ENCODE data around the gene PAX7.
"Not testable (repeated sequence)": the region's sequence is repeated elsewhere in the genome, so short reads cannot be mapped to it uniquely, and the experiment has no call there.

DNA sequence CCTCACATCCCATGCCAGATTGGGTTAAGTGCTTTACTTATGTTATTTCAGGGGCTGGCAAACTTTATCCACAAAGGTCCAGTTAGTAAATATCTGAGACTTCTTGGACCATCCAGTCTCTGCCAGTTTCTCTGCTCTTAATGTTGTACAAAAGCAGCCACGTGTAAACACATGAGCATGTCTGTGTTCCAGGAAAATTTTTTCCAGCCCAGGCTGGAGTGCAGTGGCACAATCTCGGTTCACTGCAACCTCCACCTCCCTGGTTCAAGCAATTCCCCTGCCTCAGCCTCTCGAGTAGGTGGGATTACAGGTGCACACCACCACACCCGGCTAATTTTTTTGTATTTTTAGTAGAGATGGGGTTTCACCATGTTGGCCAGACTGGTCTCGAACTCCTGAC is 136.9 kb downstream of the PAX7 start:
- TF ChIP-seq, protein P1, sequence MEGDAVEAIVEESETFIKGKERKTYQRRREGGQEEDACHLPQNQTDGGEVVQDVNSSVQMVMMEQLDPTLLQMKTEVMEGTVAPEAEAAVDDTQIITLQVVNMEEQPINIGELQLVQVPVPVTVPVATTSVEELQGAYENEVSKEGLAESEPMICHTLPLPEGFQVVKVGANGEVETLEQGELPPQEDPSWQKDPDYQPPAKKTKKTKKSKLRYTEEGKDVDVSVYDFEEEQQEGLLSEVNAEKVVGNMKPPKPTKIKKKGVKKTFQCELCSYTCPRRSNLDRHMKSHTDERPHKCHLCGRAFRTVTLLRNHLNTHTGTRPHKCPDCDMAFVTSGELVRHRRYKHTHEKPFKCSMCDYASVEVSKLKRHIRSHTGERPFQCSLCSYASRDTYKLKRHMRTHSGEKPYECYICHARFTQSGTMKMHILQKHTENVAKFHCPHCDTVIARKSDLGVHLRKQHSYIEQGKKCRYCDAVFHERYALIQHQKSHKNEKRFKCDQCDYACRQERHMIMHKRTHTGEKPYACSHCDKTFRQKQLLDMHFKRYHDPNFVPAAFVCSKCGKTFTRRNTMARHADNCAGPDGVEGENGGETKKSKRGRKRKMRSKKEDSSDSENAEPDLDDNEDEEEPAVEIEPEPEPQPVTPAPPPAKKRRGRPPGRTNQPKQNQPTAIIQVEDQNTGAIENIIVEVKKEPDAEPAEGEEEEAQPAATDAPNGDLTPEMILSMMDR (IDR thresholded peaks at IDR 0.05), result not testable (repeated sequence)
- not testable (repeated sequence) for TF ChIP-seq POLR2AphosphoS5 (IDR thresholded peaks at IDR 0.05; ENCODE audit: low read depth, low read length); JUND (IDR thresholded peaks at IDR 0.05); YY1 (IDR thresholded peaks at IDR 0.05; ENCODE audit: low read depth); EP300 (IDR thresholded peaks at IDR 0.05; ENCODE audit: borderline replicate concordance in 1 of 2, low read depth in 1 of 2, low read length in 1 of 2); GABPA (IDR thresholded peaks at IDR 0.05; ENCODE audit: low read depth); SIN3A (IDR thresholded peaks at IDR 0.05; ENCODE audit: borderline replicate concordance, low read depth, low read length); RFX5 (IDR thresholded peaks at IDR 0.05; ENCODE audit: low read length); FOXM1 (IDR thresholded peaks at IDR 0.05; ENCODE audit: low read depth)
- TF ChIP-seq, protein P2, sequence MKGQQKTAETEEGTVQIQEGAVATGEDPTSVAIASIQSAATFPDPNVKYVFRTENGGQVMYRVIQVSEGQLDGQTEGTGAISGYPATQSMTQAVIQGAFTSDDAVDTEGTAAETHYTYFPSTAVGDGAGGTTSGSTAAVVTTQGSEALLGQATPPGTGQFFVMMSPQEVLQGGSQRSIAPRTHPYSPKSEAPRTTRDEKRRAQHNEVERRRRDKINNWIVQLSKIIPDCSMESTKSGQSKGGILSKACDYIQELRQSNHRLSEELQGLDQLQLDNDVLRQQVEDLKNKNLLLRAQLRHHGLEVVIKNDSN (IDR thresholded peaks at IDR 0.05; ENCODE audit: borderline replicate concordance, low read depth), result not testable (repeated sequence)
- TF ChIP-seq, protein P3, sequence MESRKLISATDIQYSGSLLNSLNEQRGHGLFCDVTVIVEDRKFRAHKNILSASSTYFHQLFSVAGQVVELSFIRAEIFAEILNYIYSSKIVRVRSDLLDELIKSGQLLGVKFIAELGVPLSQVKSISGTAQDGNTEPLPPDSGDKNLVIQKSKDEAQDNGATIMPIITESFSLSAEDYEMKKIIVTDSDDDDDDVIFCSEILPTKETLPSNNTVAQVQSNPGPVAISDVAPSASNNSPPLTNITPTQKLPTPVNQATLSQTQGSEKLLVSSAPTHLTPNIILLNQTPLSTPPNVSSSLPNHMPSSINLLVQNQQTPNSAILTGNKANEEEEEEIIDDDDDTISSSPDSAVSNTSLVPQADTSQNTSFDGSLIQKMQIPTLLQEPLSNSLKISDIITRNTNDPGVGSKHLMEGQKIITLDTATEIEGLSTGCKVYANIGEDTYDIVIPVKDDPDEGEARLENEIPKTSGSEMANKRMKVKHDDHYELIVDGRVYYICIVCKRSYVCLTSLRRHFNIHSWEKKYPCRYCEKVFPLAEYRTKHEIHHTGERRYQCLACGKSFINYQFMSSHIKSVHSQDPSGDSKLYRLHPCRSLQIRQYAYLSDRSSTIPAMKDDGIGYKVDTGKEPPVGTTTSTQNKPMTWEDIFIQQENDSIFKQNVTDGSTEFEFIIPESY (IDR thresholded peaks at IDR 0.05; ENCODE audit: borderline replicate concordance, low read depth), result not testable (repeated sequence)
- TF ChIP-seq, protein P4, sequence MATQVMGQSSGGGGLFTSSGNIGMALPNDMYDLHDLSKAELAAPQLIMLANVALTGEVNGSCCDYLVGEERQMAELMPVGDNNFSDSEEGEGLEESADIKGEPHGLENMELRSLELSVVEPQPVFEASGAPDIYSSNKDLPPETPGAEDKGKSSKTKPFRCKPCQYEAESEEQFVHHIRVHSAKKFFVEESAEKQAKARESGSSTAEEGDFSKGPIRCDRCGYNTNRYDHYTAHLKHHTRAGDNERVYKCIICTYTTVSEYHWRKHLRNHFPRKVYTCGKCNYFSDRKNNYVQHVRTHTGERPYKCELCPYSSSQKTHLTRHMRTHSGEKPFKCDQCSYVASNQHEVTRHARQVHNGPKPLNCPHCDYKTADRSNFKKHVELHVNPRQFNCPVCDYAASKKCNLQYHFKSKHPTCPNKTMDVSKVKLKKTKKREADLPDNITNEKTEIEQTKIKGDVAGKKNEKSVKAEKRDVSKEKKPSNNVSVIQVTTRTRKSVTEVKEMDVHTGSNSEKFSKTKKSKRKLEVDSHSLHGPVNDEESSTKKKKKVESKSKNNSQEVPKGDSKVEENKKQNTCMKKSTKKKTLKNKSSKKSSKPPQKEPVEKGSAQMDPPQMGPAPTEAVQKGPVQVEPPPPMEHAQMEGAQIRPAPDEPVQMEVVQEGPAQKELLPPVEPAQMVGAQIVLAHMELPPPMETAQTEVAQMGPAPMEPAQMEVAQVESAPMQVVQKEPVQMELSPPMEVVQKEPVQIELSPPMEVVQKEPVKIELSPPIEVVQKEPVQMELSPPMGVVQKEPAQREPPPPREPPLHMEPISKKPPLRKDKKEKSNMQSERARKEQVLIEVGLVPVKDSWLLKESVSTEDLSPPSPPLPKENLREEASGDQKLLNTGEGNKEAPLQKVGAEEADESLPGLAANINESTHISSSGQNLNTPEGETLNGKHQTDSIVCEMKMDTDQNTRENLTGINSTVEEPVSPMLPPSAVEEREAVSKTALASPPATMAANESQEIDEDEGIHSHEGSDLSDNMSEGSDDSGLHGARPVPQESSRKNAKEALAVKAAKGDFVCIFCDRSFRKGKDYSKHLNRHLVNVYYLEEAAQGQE (IDR thresholded peaks at IDR 0.05; ENCODE audit: low read depth, low read length), result not testable (repeated sequence)
- TF ChIP-seq, protein P5, sequence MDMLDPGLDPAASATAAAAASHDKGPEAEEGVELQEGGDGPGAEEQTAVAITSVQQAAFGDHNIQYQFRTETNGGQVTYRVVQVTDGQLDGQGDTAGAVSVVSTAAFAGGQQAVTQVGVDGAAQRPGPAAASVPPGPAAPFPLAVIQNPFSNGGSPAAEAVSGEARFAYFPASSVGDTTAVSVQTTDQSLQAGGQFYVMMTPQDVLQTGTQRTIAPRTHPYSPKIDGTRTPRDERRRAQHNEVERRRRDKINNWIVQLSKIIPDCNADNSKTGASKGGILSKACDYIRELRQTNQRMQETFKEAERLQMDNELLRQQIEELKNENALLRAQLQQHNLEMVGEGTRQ (IDR thresholded peaks at IDR 0.05; ENCODE audit: borderline replicate concordance, low read depth, low read length), result not testable (repeated sequence)

Measured in SK-N-SH (cell line).